Natural killer cell (primary cell): ENCODE measurements around the gene PCDHGA4. TPM values are rescaled to one million over a fixed set of nuclear protein-coding genes. Genes with fewer than 3 reads are reported as not detected.
"Not testable (repeated sequence)": the region's sequence is repeated elsewhere in the genome, so short reads cannot be mapped to it uniquely, and the experiment has no call there.

Experiments used
- ATAC-seq, 3 donors: fragments of 150-1000 bp in 2 of 3; fragments of 200-7000 bp in 1 of 3; cut with Tn5 transposase; 1 replicate in 1 of 3; 2 replicates in 2 of 3; pipeline ENCODE4 v1.10.0; 2021; ENCODE audit warnings: mild to moderate bottlenecking in 2 of 3, moderate library complexity in 2 of 3
- DNase-seq, 2 donors: peaks; one replicate each; pipeline versions ENCODE4 v3.0.0 to v3.0.0-alpha.2; 2013 to 2021; ENCODE audit warnings: mixed read lengths in 1 of 2
- H3K27ac ChIP-seq: one replicate; pipeline ENCODE4 v1.5.1; 2013; ENCODE audit warnings: mild to moderate bottlenecking, low read length
- H3K27me3 ChIP-seq: one replicate; pipeline ENCODE4 v1.6.1; 2013; ENCODE audit warnings: low read length; ENCODE audit not compliant: control insufficient read depth, insufficient read depth
- H3K36me3 ChIP-seq: one replicate; pipeline ENCODE4 v1.6.1; 2013; ENCODE audit warnings: low read length; ENCODE audit not compliant: control insufficient read depth, insufficient read depth
- H3K4me1 ChIP-seq: one replicate; pipeline ENCODE4 v1.6.1; 2013; ENCODE audit warnings: low read length; ENCODE audit not compliant: control insufficient read depth, insufficient read depth
- H3K4me3 ChIP-seq: one replicate; pipeline ENCODE4 v1.5.1; 2013; ENCODE audit warnings: low read length
- H3K9me3 ChIP-seq: one replicate; pipeline ENCODE4 v1.6.1; 2013; ENCODE audit warnings: low read length; ENCODE audit not compliant: control insufficient read depth, insufficient read depth
- H3K27ac Mint-ChIP-seq, 2 donors: one replicate each; pipeline ENCODE4 v1.8.0; 2022; ENCODE audit warnings: mild to moderate bottlenecking in 2 of 2, mixed read lengths in 2 of 2, moderate library complexity in 1 of 2
- H3K27me3 Mint-ChIP-seq, 2 donors: one replicate each; pipeline ENCODE4 v1.8.0; 2022; ENCODE audit warnings: low read depth in 2 of 2, mixed read lengths in 2 of 2
- H3K36me3 Mint-ChIP-seq: one replicate; pipeline ENCODE4 v1.8.0; 2022; ENCODE audit warnings: mixed read lengths
- H3K4me1 Mint-ChIP-seq, 2 donors: one replicate each; pipeline ENCODE4 v1.8.0; 2022; ENCODE audit warnings: mixed read lengths in 2 of 2
- H3K4me3 Mint-ChIP-seq: one replicate; pipeline ENCODE4 v1.8.0; 2022; ENCODE audit warnings: mild to moderate bottlenecking, moderate library complexity, mixed read lengths
- H3K9me3 Mint-ChIP-seq, 2 donors: one replicate each; pipeline ENCODE4 v1.8.0; 2022; ENCODE audit warnings: mixed read lengths in 2 of 2
- WGBS: methylation state at CpG from one replicate; pipeline ENCODE4 v1.1.7; 2013; ENCODE audit warnings: missing lambda C conversion rate; ENCODE audit not compliant: insufficient coverage; 5-methylcytosine and 5-hydroxymethylcytosine counted together
- intact Hi-C: fragments of 100-400 bp; cut with micrococcal nuclease; formaldehyde crosslinking; loops from one replicate; pipeline ENCODE4 v1.14.2; 2022
- total RNA-seq, 4 donors: library from RNA; stranded (reverse); fragments of 120-200 nt in 1 of 4; gene quantifications; one replicate each; pipeline versions ENCODE4 v1.2.3 to v1.2.4, GENCODE V29; 2013 to 2022
- TF ChIP-seq, protein P1 (sequence below): fragments of 200-600 bp; IDR thresholded peaks from one replicate; pipeline ENCODE4 v1.8.0; 2022; ENCODE audit warnings: antibody characterized with exemption

PCDHGA4 gene
- total RNA-seq, 3 donors from 2014 or later (not counting 1 experiment from before 2014, with no cell fraction given): 0.24 to 0.30 TPM; not detected in 1

- intact Hi-C loops: no loop called here
- H3K27ac Mint-ChIP-seq: no peak within 1 kb of the TSS
- H3K4me1 Mint-ChIP-seq: peaks cover 7 to 8% of the 10 kb centered on the region in 2 donors
- H3K9me3 Mint-ChIP-seq: peaks cover 0 to 2% of the 10 kb centered on the region in 2 donors
- DNase-seq: peak in 1 of 2 donors; percentile 55
- Histone ChIP-seq H3K36me3 (no peaks in the 10 kb centered on the region), H3K4me3 (no peak within 1 kb of the TSS), H3K4me1 (peaks cover 5% of the 10 kb centered on the region), H3K9me3 (peaks cover 16% of the 10 kb centered on the region), H3K27me3 (peaks cover 37% of the 10 kb centered on the region), H3K27ac (no peak within 1 kb of the TSS)
- H3K27me3 Mint-ChIP-seq: peaks cover 58 to 94% of the 10 kb centered on the region in 2 donors
- no peak within 1 kb of the TSS for H3K4me3 Mint-ChIP-seq
- ATAC-seq: peak; percentile 58 to 71 (median 63)
- H3K36me3 Mint-ChIP-seq: peaks cover 18% of the 10 kb centered on the region
- 34% methylated on average over 21 of the region's 21 CpGs for WGBS
- TF ChIP-seq, protein P1, sequence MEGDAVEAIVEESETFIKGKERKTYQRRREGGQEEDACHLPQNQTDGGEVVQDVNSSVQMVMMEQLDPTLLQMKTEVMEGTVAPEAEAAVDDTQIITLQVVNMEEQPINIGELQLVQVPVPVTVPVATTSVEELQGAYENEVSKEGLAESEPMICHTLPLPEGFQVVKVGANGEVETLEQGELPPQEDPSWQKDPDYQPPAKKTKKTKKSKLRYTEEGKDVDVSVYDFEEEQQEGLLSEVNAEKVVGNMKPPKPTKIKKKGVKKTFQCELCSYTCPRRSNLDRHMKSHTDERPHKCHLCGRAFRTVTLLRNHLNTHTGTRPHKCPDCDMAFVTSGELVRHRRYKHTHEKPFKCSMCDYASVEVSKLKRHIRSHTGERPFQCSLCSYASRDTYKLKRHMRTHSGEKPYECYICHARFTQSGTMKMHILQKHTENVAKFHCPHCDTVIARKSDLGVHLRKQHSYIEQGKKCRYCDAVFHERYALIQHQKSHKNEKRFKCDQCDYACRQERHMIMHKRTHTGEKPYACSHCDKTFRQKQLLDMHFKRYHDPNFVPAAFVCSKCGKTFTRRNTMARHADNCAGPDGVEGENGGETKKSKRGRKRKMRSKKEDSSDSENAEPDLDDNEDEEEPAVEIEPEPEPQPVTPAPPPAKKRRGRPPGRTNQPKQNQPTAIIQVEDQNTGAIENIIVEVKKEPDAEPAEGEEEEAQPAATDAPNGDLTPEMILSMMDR: peak; percentile 58
Measured at GRCh38 chr5:141330299-141331080, 24.3 kb upstream of the PCDHGA4 start, which contains the start of gene PCDHGA1. TSS of gene PCDHGA1 (plus strand) at chr5:141330514.

- H3K4me3 Mint-ChIP-seq, H3K27ac Mint-ChIP-seq, H3K4me1 Mint-ChIP-seq, H3K4me3 ChIP-seq, H3K9me3 Mint-ChIP-seq, H3K36me3 ChIP-seq, intact Hi-C loops, ATAC-seq, H3K27ac ChIP-seq, H3K4me1 ChIP-seq, DNase-seq: not testable (repeated sequence)
- peaks cover 52% of the 10 kb centered on the region for H3K27me3 ChIP-seq
- 54% methylated on average over 37 of the region's 39 CpGs for WGBS
- peaks cover 16% of the 10 kb centered on the region for H3K9me3 ChIP-seq
- peaks cover 63 to 98% of the 10 kb centered on the region in 2 donors for H3K27me3 Mint-ChIP-seq
- H3K36me3 Mint-ChIP-seq: peaks cover 38% of the 10 kb centered on the region
Measured at GRCh38 chr5:141332571-141332970, 22.2 kb upstream of the PCDHGA4 start.

GRCh38 chr5:141338538-141339306 is 16.1 kb upstream of the PCDHGA4 start, which contains the start of gene PCDHGA2:
TSS of gene PCDHGA2 (plus strand) at chr5:141338760.
- intact Hi-C loops: no loop called here
- DNase-seq (peak in 1 of 2 donors; percentile 13), ATAC-seq (no peak)
- Histone ChIP-seq H3K36me3 (no peaks in the 10 kb centered on the region), H3K27me3 (peaks cover 59% of the 10 kb centered on the region), H3K9me3 (peaks cover 20% of the 10 kb centered on the region), H3K4me1 (no peaks in the 10 kb centered on the region), H3K27ac (no peak within 1 kb of the TSS), H3K4me3 (no peak within 1 kb of the TSS)
- Mint-ChIP-seq H3K4me3 (no peak within 1 kb of the TSS), H3K4me1 (no peaks in the 10 kb centered on the region), H3K9me3 (peaks cover 5 to 8% of the 10 kb centered on the region in 2 donors), H3K36me3 (peaks cover 58% of the 10 kb centered on the region), H3K27me3 (peaks cover 69 to 95% of the 10 kb centered on the region in 2 donors), H3K27ac (no peak within 1 kb of the TSS)
- 21% methylated on average over 27 of the region's 27 CpGs for WGBS
- TF ChIP-seq, protein P1: no peak

GRCh38 chr5:141340781-141341354 is 14.0 kb upstream of the PCDHGA4 start:
- peaks cover 33% of the 10 kb centered on the region for H3K9me3 ChIP-seq
- H3K4me3 ChIP-seq, ATAC-seq, H3K9me3 Mint-ChIP-seq, H3K27ac ChIP-seq, H3K4me1 Mint-ChIP-seq, intact Hi-C loops, H3K36me3 ChIP-seq, DNase-seq, H3K4me3 Mint-ChIP-seq, H3K27ac Mint-ChIP-seq, H3K4me1 ChIP-seq: not testable (repeated sequence)
- peaks cover 53% of the 10 kb centered on the region for H3K36me3 Mint-ChIP-seq
- WGBS: 73% methylated on average over 41 of the region's 45 CpGs
- peaks cover 61% of the 10 kb centered on the region for H3K27me3 ChIP-seq
- H3K27me3 Mint-ChIP-seq: peaks cover 60 to 92% of the 10 kb centered on the region in 2 donors
